Mucosa of rectum (tissue), 2 donors: ENCODE results near the gene SMARCAL1.

ENCODE experiments used
- H3K27ac ChIP-seq, 2 donors: one replicate each; pipeline ENCODE4 v1.7.0; 2013; ENCODE audit warnings: inconsistent platforms in 2 of 2, low read depth in 2 of 2, low read length in 2 of 2
- H3K27me3 ChIP-seq, 2 donors: one replicate each; pipeline ENCODE4 v1.7.0; 2013; ENCODE audit warnings: low read length in 2 of 2; ENCODE audit not compliant: control insufficient read depth in 2 of 2, insufficient read depth in 2 of 2
- H3K36me3 ChIP-seq, 2 donors: one replicate each; pipeline ENCODE4 v1.7.0; 2013; ENCODE audit warnings: low read length in 2 of 2; ENCODE audit not compliant: control insufficient read depth in 2 of 2, insufficient read depth in 2 of 2
- H3K4me1 ChIP-seq, 2 donors: one replicate each; pipeline ENCODE4 v1.7.0; 2013; ENCODE audit warnings: low read length in 2 of 2, mild to moderate bottlenecking in 1 of 2; ENCODE audit not compliant: control insufficient read depth in 2 of 2, insufficient read depth in 2 of 2
- H3K4me3 ChIP-seq, 2 donors: one replicate each; pipeline ENCODE4 v1.7.0; 2013; ENCODE audit warnings: low read length in 2 of 2
- H3K9ac ChIP-seq, 2 donors: one replicate each; pipeline ENCODE4 v1.7.0; 2013; ENCODE audit warnings: low read length in 2 of 2, low read depth in 1 of 2, mild to moderate bottlenecking in 1 of 2
- H3K9me3 ChIP-seq, 2 donors: one replicate each; pipeline ENCODE4 v1.7.0; 2013; ENCODE audit warnings: low read length in 2 of 2; ENCODE audit not compliant: control insufficient read depth in 2 of 2
- donor health status: healthy.
- donor health status: Normal muscosa, but diverticular disease.

SMARCAL1 gene

DNA sequence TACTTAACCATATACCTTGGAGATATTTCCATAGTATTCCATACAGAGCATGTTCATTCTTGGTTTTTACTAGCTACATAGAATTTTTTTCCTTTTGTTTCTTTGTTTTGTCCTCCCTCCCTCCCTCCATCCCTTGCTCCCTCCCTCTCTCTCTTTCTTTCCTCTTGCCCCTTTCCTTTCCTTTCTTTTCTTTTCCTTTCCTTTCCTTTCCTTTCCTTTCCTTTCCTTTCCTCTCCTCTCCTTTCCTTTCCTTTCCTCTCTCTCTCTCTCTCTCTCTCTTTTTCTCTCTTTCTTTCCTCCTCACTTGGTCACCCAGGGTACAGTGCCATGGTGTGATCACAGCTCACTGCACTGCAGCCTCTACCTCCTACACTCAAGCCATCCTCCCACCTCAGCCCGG lies 114.7 kb downstream of the SMARCAL1 start:
- Histone ChIP-seq H3K4me3 (no peak overlapping the region), H3K27me3 (no peaks in the 10 kb centered on the region), H3K9ac (no peak overlapping the region), H3K9me3 (no peaks in the 10 kb centered on the region), H3K36me3 (no peaks in the 10 kb centered on the region), H3K4me1 (no peaks in the 10 kb centered on the region), H3K27ac (no peak overlapping the region)

GRCh38 chr2:216527600-216527999 lies 115.3 kb downstream of the SMARCAL1 start:
- Histone ChIP-seq H3K4me1 (no peaks in the 10 kb centered on the region), H3K9ac (no peak overlapping the region), H3K27me3 (no peaks in the 10 kb centered on the region), H3K4me3 (no peak overlapping the region), H3K36me3 (no peaks in the 10 kb centered on the region), H3K9me3 (no peaks in the 10 kb centered on the region), H3K27ac (no peak overlapping the region)

DNA sequence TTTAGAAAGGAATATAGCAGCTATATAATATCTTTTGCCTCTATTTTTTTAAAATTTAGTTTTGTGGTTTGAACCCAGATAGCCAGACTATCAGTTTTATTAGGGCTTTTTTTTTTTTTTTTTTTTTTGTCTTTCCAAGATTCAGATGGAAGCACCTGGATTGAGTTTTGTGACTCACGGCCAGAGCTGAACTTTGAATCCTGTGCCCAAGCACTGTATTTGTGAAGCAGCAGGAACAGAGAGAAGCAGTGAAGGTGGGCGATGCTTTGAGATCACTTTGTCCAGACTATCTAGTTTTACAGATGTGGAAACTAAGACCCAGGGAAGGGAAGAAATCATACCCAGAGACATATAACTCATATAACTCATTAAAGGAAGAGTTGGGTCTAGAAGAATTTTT lies 120.3 kb downstream of the SMARCAL1 start:
- Histone ChIP-seq H3K9ac (no peak overlapping the region), H3K36me3 (no peaks in the 10 kb centered on the region), H3K9me3 (no peaks in the 10 kb centered on the region), H3K27me3 (no peaks in the 10 kb centered on the region), H3K4me3 (no peak overlapping the region), H3K27ac (no peak overlapping the region), H3K4me1 (peaks cover 0 to 4% of the 10 kb centered on the region in 2 donors)
